GM18508 (cell line): ENCODE data around the gene ARAP3.
"Not testable (repeated sequence)": the region's sequence is repeated elsewhere in the genome, so short reads cannot be mapped to it uniquely, and the experiment has no call there.

ENCODE experiments used
- ATAC-seq: cut with Tn5 transposase; IDR thresholded peaks from one replicate; pipeline ENCODE4 v1.9.1; 2021; ENCODE audit warnings: moderate number of reproducible peaks; ENCODE audit not compliant: insufficient read depth, unreplicated experiment

Gene ARAP3

DNA sequence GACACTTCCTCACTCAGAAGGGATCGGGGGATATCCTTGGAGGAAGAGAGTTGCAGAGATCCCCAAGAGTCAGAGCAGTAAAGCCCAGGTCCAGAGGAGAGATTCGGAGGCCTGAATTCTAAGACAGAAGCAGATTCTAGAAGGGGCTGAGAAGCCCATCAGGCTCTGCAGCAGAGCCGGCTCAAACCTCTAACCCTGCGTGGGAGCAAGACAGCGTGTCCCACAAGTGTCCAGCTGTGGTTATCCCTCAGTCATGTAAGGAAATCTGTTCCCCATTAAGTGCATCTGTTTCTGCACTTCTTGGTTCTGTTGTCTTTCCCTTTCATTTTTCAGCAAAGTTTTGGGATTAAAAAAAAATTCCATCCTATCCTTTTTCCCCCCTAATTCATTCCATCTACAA lies 58.4 kb downstream of the ARAP3 start:
- no peak for ATAC-seq

DNA sequence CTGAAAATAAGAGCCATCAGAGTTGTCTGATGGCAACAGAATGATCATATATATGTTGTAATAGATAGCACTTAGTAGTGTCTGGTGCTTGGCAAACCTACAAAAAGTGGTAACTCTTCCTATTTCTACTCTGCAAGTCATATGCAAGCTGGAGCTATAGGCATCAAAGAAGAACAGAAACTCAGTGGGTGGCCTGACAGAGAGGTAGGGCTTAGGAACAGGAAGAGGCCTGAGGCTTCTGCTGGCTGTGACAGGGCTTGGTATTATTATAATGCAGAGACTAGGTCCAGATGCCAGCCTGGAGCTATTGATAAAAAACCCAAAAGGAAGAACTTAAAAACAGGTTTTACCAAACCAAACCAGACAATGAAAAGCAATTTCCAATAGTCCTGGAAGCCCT lies 58.8 kb downstream of the ARAP3 start:
- peak; percentile 56 for ATAC-seq

DNA sequence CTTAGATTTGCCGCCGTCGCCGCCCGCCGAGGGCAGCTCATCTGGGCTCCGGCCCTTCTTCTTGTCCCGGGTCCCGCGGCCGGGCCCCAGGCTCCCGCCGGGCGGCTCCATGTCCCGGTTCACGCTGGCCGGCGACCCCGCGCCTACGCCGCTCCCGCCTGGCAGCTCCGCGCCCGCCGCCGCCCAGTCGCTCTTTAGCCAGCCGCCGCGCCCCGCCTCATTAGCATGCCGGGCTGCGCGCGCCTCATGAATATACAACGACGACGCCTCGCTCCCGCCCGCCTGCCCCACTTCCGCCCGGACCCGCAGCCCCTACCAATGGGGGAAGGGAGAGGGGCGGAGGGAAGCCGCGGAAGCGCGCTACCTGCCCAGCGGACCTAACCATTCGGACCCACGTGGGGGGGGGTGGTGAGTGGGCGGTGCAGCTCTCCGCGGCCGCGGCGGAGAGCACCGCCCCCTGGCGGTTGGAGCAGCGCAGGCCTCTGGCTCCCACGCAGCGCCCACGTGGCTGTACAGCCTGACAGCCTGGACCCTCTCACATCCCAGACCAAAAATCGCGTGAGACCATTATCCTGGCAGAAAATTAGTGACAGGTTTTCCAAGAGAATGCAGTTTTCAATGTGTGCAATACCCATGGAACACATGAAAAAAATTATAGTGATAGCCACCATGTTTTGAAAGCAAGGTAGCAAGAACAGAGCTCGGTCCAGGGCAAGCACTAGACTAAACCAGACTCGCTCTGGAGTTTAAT lies 63.1 kb downstream of the ARAP3 start, which contains the start of gene DIAPH1:
Gene DIAPH1 (minus strand): TSS at position 197 of the 751 bp plus-strand sequence. CDS start 86 bp downstream, at position 111.
- peak; percentile 47 for ATAC-seq

DNA sequence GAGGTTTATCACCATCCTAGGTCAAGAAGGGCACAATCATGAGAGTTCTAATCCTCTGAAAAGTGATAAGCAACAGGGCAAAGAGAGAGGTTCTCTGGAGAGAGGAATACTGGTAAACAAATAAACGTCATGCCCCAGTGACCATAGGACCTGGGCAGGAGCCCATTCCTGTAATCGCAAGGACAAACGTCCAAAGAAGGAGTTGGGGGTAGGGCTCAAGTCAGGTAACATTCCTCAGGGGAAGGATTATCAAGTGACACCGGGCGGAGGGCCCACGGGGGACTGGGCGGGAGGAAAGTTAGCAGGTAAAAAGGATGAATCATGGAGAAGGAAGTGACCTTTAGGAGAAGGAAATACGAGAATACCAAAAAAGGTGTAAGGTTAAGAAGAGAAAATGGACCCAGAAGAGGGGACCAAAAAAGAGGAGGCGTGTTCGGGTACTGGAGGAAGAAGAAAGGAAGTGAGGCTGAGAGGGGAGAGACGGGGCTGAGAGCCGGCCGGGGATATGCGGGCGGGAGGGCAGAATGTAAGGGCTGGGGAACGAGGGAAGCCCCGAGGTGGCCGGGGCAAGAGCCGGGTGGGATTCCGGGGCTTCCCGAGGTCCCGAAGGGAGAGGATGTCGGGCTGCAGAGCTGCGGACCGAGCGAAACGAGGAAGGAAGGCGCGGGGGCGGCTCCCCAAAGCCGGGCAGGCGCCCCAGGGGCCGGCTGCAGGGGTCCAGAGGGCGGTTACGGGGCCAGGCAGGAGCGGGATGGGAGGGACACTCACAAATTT lies 63.8 kb downstream of the ARAP3 start:
- ATAC-seq = peak; percentile 14

DNA sequence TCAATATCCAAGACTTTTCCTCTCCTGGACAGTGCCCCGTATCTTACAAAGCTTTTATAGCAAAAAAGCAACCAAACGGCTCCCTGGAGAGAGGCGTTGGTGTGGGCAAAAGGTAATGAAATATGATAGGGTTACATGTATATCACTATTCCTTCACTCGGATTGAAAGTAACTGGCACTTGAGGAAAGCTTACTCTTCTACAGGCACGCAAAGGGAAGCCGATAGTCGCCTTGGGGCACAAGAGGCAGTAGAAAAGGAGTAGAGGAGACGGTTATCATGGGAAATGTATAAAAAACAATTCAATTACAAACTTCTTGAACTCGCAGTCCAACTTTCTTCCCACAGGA lies 64.4 kb downstream of the ARAP3 start:
- no peak for ATAC-seq

DNA sequence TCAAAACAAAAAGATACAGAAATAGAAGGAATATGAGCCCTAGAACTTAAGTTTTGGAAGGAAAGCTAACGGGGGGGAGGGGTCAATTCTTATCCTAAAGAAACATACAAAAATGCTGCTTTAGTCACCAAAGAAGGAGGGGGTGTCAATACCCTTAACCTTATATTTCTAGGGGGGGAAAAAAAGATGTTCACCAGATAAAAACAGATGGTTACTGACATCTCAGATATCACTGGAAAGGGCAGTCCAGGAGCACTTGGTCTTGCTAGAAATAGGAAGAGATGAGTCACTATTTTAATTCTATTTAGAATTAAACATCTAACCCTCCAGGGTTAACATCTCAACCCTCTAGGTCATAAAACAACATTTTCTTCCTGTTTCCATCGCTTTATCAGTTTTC lies 64.9 kb downstream of the ARAP3 start:
- ATAC-seq = no peak

DNA sequence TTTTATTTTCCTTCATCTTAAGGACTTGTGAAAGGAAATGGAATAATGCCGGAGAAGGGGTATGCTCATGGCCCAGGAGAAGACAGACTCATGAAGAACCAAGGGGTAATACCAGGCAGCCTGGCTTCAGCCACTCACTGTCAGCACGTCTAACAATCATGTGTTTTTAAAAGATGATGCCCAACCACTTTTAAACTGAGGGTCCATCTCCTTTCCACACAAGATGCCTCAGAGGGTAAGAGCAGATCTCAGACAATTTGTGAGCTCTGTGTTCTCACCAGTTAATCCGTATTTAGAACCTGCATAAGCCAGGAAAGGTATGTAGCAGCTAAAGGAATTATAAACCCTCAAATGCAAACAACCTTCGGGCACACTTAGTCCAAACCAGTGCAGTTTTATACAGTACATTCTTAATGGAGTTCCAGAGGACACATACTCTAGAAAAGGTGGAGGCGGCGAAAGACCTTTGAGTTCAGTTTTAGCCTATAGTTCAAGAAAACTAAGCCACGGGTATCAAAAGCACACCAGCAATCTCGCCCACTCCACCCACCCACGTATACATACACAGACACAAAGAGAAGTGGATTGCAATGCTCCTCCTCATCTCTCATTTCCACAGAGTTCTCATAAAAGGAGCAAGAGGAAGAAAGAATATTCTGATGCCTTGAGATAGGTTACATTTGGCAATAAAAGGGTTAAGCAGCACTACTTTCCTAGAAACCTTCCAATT lies 65.9 kb downstream of the ARAP3 start:
- ATAC-seq = no peak

DNA sequence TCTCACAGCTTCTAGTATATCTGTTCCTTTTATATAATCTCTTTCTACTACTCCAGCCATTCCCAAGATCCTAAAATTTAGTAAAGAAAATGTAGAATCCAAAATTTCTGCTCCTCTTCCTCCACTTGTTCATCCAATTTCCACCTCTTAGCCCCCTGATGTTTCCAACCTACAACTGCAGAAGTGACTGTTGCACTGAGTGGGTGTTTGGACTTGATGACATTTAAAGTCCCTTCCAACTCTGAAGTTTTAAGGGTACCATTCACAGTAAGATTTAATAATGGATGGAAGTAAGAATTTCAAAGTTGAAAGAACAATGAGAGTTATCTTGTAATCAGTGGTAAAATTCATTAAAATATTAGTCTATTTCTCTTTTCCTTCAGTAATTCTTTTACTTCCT lies 68.7 kb downstream of the ARAP3 start:
- no peak for ATAC-seq

DNA sequence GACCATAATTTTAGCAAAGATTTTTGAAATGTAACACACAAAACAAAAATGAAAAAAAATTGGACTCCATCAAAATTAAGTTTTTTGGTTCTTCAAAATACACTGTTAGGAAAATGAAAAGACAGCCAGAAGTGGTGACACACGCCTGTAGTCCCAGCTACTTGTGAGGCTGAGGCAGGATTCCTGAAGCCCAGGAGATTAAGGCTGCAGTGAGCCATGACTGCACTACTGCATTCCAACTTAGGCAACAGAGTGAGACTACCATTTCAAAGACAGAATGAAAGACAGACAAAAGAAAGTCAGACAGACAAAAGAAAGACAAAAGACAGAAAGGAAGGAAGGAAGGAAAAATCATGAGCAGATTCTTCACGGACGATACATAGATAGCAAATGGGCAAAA lies 70.7 kb downstream of the ARAP3 start:
- ATAC-seq = no peak

DNA sequence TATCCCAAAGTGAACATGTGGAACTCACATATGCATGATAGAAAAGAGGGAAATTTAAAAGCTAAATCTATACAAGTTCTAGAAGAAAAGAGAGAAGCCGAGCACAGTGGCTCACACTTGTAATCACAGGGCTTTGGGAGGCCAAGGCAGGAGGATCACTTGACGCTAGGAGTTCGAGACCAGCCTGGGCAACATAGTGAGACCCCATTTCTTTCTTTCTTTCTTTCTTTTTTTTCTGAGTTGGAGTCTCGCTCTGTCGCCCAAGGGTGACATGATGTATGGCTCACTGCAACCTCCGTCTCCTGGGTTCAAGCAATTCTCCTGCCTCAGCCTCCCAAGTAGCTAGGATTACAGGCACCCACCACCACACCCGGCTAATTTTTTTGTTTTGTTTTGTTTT lies 72.1 kb downstream of the ARAP3 start:
- not testable (repeated sequence) for ATAC-seq

DNA sequence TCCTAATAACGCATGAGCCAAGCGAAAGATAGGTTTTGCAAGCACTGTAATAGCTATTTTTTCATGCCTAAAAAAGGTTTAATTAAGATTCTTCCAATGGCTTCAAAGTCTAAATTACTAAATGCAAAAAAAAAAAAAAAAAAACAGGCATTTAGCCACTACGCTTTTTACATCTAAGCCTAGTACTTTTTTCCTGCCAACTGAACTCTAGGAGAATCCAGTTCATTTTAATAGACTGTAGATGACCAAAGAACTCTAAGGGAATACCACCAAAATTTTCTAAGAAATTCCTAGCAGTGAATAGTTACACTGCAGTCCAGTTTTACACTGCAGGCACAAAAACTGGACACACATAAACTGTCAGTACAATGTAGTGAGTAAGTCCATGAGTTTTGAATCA lies 73.0 kb downstream of the ARAP3 start:
- no peak for ATAC-seq

DNA sequence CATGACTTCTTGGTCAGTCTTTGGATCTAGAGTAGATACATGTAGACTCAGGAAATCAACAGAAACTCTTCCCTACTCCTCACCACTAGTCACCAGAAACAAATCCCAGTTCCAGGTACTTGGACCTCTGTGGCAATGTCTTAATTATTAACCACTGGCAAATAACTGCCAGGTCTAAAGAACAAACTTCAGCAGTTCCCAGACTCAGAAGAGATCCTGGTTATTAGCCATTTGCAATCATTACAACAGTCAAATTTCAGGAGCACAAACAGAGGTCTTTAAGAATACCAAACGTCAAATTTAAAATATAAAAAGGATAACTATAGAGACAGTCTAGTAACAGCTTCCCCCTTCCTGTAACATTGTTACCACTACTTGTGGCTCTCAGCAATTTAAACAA lies 73.5 kb downstream of the ARAP3 start:
- no peak for ATAC-seq

DNA sequence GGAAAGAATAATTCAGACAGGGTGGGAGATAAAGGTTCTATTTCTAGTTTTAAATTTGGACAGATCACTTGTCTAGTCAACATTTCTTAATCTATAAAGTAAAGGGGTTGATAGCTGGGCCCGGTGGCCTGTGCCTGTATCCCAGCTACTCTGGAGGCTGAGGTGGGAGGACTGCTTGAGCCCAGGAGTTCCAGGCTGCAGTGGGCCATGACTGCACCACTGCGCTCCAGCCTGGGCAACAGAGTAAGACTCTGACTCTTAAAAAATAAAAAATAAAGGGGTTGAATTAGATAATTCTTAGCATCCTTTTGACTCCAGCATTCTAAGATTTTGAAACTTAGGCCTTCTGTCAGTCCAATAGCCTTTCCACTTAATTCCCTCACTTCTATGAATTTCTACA lies 74.0 kb downstream of the ARAP3 start:
- ATAC-seq = no peak

DNA sequence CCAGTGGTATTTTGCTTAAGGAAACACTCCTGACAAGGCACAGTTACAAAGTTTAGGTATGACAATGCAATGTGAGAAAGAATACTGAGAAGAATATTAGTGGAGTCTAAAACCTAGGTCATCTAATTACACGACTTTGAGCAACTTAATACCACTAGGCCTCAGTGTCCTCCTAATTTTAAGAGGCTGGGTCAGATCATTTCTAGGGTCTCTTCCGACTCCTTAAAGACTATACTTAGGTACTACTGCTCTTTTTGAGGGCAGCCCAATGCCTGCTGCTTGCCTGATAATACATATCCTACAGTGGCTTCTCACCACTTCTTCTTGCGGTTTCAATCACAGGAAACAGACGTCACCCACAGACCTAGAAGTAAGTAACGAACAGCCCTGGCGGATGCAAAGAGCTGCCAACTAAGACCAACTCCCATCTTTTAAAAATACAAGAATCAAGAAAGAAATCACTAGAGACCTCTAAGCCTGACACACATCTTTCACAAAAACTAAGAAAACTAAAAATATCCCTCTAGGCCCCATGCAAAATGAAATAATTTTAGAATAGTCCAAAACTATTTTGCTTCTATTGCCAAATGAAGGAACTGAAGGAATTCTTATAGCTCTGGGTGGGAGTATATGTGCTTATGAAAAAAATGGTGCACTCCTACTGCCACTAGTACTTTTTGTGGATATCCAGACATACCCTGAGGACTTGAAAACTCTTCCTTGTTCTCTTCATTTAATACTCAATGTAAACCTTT lies 76.3 kb downstream of the ARAP3 start:
- ATAC-seq = peak; percentile 93

DNA sequence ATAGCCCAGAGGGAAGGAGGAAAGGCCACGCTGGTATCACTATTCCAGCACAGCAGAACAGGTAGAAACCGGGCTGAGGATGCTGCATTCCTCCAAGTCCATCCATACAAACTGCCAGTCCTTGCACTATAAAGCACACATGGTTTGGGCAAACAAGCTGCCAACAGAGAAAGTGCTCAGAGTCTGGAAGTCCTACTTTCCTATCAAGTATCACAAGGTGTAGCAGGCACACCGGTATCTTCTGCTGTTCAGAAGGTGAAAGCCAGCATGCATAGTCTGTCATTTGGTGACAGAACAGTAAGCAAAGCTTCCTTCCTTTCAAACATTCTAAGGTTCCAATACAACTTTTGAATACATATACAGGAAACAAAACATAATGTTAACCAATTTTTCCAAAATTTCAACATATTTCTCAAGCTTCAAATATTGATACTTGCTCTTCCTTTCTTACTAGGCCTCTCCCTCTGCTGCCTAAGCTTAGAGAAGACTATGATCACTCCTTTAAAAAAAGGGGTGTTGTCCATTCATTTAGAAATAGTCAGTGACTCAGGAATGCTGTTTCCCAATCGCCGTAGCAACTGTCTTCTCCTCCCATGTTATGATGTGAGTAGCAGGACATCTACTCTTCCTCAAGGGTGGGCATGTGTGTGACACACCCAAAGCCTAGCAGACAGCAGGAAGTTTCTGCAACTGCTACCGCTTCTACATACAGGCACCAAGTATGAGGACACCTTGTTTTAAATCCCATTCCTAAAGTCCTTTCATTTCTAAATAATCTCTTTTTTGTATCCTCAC lies 77.9 kb downstream of the ARAP3 start:
- no peak for ATAC-seq
